K562 (cell line): ENCODE measurements around the gene RBMS3.

Experiments
- BRCA1 ChIP-seq, 2 experiments: fragments of 450-650 bp in 1 of 2; sonication (generic) in 1 of 2; formaldehyde crosslinking in 1 of 2; IDR thresholded peaks; 2 replicates each; pipeline versions ENCODE4 v1.5.0 to v1.6.1; 2017 to 2020; ENCODE audit warnings: mild to moderate bottlenecking in 1 of 2, missing genetic modification reagents in 1 of 2
- HMG20B ChIP-seq: fragments of 250-450 bp; sonication (Bioruptor Pico); IDR thresholded peaks from 2 replicates; pipeline ENCODE4 v1.5.0; 2021; ENCODE audit warnings: mild to moderate bottlenecking
- POLR2A ChIP-seq: fragments of 450-650 bp; conservative IDR thresholded peaks from 2 replicates; pipeline ENCODE4 v1.6.1; 2016
- POLR3A ChIP-seq: IDR thresholded peaks from 2 replicates; pipeline ENCODE4 v1.6.1; 2011; ENCODE audit warnings: borderline replicate concordance, mild to moderate bottlenecking, moderate library complexity; ENCODE audit not compliant: insufficient read length, insufficient read depth; ENCODE audit errors: extremely low read depth
- RAD21 ChIP-seq, 2 experiments: fragments of 250-450 bp in 1 of 2; fragments of 450-650 bp in 1 of 2; sonication (Bioruptor Pico) in 1 of 2; formaldehyde crosslinking in 1 of 2; IDR thresholded peaks in 1 of 2; conservative IDR thresholded peaks in 1 of 2; 2 replicates each; pipeline versions ENCODE4 v1.4.0 to v1.8.0; 2020 to 2022; ENCODE audit warnings: mild to moderate bottlenecking in 2 of 2, moderate library complexity in 1 of 2
- ZBTB7A ChIP-seq: IDR thresholded peaks from 2 replicates; pipeline ENCODE4 v1.6.1; 2011; ENCODE audit warnings: low read depth, mild to moderate bottlenecking, low read length, moderate library complexity, borderline replicate concordance; ENCODE audit not compliant: control insufficient read depth
- ZFP30 ChIP-seq: fragments of 250-450 bp; sonication (Bioruptor Pico); IDR thresholded peaks from 2 replicates; pipeline ENCODE4 v1.8.0; 2022; ENCODE audit warnings: moderate library complexity, mild to moderate bottlenecking, inconsistent platforms, borderline replicate concordance
- ZFX ChIP-seq: sonication (generic); formaldehyde crosslinking; IDR thresholded peaks from 2 replicates; pipeline ENCODE4 v1.8.0; 2022; ENCODE audit warnings: mild to moderate bottlenecking, missing genetic modification reagents, moderate library complexity
- ZNF143 ChIP-seq: sonication (generic); formaldehyde crosslinking; IDR thresholded peaks from 2 replicates; pipeline ENCODE4 v1.9.0; 2022; ENCODE audit warnings: mild to moderate bottlenecking, missing genetic modification reagents

GRCh38 chr3:29583861-29584260, 303.0 kb downstream of the RBMS3 start:
- no peak for TF ChIP-seq ZFP30
- TF ChIP-seq ZFX (CRISPR knock-in tag): no peak
- TF ChIP-seq POLR2A: no peak
- TF ChIP-seq ZNF143: no peak
- TF ChIP-seq BRCA1 (IDR thresholded peaks at IDR 0.05): no peak
- TF ChIP-seq BRCA1 (CRISPR knock-in tag; IDR thresholded peaks at IDR 0.05): no peak
- TF ChIP-seq RAD21 (CRISPR knock-in tag; conservative IDR thresholded peaks at IDR 0.05 in 1 of 2, IDR thresholded peaks at IDR 0.05 in 1 of 2): no peak
- TF ChIP-seq POLR3A: no peak
- no peak for TF ChIP-seq ZBTB7A
- TF ChIP-seq HMG20B (CRISPR knock-in tag): no peak
